ENCODE measurements around the gene MAP2K4. TPM values are rescaled to one million over a fixed set of nuclear protein-coding genes. Genes with fewer than 3 reads are reported as not detected.

Gene MAP2K4
- total RNA-seq, 1 experiment from 2014 or later = 41.2 TPM

DNA sequence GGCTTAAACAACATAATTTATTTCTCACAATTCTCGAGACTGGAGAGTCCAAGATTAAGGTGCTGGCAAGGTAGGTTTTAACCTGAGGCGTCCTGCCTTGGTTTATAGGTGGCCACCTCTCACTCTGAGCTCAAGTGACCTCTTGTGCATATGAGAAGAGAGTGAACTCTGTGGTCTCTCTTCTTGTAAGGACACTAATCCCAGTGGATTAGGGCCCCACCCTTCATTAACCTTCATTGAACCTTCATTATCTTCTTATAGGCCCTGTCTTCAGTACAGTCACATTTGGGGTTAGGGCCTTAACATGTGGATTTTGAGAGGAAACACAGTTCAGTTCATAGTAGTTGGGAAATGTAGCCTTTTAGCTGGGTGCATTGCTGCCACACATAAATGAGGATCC is 57.1 kb downstream of the MAP2K4 start:
- TF ChIP-seq, protein P1, sequence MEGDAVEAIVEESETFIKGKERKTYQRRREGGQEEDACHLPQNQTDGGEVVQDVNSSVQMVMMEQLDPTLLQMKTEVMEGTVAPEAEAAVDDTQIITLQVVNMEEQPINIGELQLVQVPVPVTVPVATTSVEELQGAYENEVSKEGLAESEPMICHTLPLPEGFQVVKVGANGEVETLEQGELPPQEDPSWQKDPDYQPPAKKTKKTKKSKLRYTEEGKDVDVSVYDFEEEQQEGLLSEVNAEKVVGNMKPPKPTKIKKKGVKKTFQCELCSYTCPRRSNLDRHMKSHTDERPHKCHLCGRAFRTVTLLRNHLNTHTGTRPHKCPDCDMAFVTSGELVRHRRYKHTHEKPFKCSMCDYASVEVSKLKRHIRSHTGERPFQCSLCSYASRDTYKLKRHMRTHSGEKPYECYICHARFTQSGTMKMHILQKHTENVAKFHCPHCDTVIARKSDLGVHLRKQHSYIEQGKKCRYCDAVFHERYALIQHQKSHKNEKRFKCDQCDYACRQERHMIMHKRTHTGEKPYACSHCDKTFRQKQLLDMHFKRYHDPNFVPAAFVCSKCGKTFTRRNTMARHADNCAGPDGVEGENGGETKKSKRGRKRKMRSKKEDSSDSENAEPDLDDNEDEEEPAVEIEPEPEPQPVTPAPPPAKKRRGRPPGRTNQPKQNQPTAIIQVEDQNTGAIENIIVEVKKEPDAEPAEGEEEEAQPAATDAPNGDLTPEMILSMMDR (conservative IDR thresholded peaks at IDR 0.05; ENCODE audit: low read depth, low read length) = no peak
- no peak for TF ChIP-seq EZH2 (IDR thresholded peaks at IDR 0.05; ENCODE audit: borderline replicate concordance, low read depth, low read length, poor library complexity, severe bottlenecking)
- H3K27me3 ChIP-seq (replicated peaks; ENCODE audit: insufficient read depth, low read depth, low read length, poor library complexity) = no peaks in the 10 kb centered on the region
- no peaks in the 10 kb centered on the region for H3K36me3 ChIP-seq (ENCODE audit: insufficient read depth, low read length, poor library complexity, severe bottlenecking)
- H3K4me1 ChIP-seq (ENCODE audit: insufficient read depth, low read length, poor library complexity, severe bottlenecking) = no peaks in the 10 kb centered on the region
- no TSS peak for BruUV-seq (replicated peaks)
- intact Hi-C loops (cut with micrococcal nuclease; ENCODE audit: unreplicated experiment) = no loop called here
- ChIA-PET POLR2A (ENCODE audit: low non-redundant PET) (no interaction called here), CTCF (no interaction called here)
- H3K27ac ChIP-seq (ENCODE audit: low read depth, low read length, poor library complexity, severe bottlenecking) = no peak overlapping the region
- no peak overlapping the region for H3K4me3 ChIP-seq (ENCODE audit: low read depth, low read length, poor library complexity, severe bottlenecking)
- no peaks in the 10 kb centered on the region for H3K9me3 ChIP-seq (ENCODE audit: low read depth, low read length, poor library complexity, severe bottlenecking)
- no peak for DNase-seq (ENCODE audit: low spot score)

DNA sequence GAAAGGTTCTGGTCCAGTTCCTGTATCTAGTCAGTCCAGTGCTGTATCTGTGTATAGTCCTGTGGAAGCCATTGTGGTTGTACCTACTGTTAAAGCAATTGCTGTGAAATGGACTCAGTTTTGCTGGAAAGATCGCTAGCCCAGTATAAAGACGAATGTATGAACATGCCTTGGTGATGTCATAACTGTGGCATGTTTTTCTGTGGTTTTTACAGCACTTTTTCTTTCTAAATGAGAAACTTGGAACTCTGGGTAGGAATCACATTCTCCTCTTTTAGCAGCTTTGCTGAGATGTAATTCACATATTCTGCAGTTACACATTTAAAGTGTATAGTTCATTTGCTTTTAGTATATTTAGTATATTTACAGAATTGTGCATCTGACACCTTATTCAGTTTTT is 58.1 kb downstream of the MAP2K4 start:
- TF ChIP-seq, protein P1 (conservative IDR thresholded peaks at IDR 0.05; ENCODE audit: low read depth, low read length) = no peak
- TF ChIP-seq EZH2 (IDR thresholded peaks at IDR 0.05; ENCODE audit: borderline replicate concordance, low read depth, low read length, poor library complexity, severe bottlenecking) = no peak
- intact Hi-C loops (cut with micrococcal nuclease; ENCODE audit: unreplicated experiment) = no loop called here
- ChIA-PET CTCF (no interaction called here), POLR2A (ENCODE audit: low non-redundant PET) (no interaction called here)
- H3K27me3 ChIP-seq (replicated peaks; ENCODE audit: insufficient read depth, low read depth, low read length, poor library complexity) = no peaks in the 10 kb centered on the region
- BruUV-seq (replicated peaks) = no TSS peak
- no peak for DNase-seq (ENCODE audit: low spot score)
- H3K27ac ChIP-seq (ENCODE audit: low read depth, low read length, poor library complexity, severe bottlenecking) = no peak overlapping the region
- no peaks in the 10 kb centered on the region for H3K9me3 ChIP-seq (ENCODE audit: low read depth, low read length, poor library complexity, severe bottlenecking)
- no peak overlapping the region for H3K4me3 ChIP-seq (ENCODE audit: low read depth, low read length, poor library complexity, severe bottlenecking)
- H3K36me3 ChIP-seq (ENCODE audit: insufficient read depth, low read length, poor library complexity, severe bottlenecking) = no peaks in the 10 kb centered on the region
- H3K4me1 ChIP-seq (ENCODE audit: insufficient read depth, low read length, poor library complexity, severe bottlenecking) = no peaks in the 10 kb centered on the region

DNA sequence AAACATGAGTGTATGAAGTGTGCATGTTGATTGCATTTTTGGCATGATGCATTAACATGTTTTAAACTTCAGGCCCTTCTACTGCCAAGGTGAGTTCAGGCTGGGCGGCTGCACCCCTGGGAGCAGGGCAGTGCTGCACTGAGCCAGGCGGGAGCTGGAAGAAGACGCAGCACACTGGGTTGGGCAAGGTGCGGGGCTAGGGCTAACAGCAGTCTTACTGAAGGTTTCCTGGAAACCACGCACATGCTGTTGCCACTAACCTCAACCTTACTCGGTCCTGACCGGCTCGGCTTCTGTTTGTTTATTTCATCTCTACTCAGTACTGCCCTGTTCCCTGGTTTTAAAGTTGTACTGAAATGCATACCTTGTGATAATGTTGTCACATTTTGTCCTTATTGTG is 61.0 kb downstream of the MAP2K4 start:
- DNase-seq (ENCODE audit: low spot score) = no peak
- Histone ChIP-seq H3K27ac (ENCODE audit: low read depth, low read length, poor library complexity, severe bottlenecking) (no peak overlapping the region), H3K27me3 (replicated peaks; ENCODE audit: insufficient read depth, low read depth, low read length, poor library complexity) (no peaks in the 10 kb centered on the region), H3K9me3 (ENCODE audit: low read depth, low read length, poor library complexity, severe bottlenecking) (no peaks in the 10 kb centered on the region), H3K4me3 (ENCODE audit: low read depth, low read length, poor library complexity, severe bottlenecking) (no peak overlapping the region), H3K36me3 (ENCODE audit: insufficient read depth, low read length, poor library complexity, severe bottlenecking) (no peaks in the 10 kb centered on the region), H3K4me1 (ENCODE audit: insufficient read depth, low read length, poor library complexity, severe bottlenecking) (no peaks in the 10 kb centered on the region)
- ChIA-PET POLR2A (ENCODE audit: low non-redundant PET) (no interaction called here), CTCF (no interaction called here)
- intact Hi-C loops (cut with micrococcal nuclease; ENCODE audit: unreplicated experiment) = no loop called here
- no TSS peak for BruUV-seq (replicated peaks)
- TF ChIP-seq, protein P1 (conservative IDR thresholded peaks at IDR 0.05; ENCODE audit: low read depth, low read length) = no peak
- TF ChIP-seq EZH2 (IDR thresholded peaks at IDR 0.05; ENCODE audit: borderline replicate concordance, low read depth, low read length, poor library complexity, severe bottlenecking) = no peak
